ENCODE measurements around the gene PNN. TPM values are rescaled to one million over a fixed set of nuclear protein-coding genes. Genes with fewer than 3 reads are reported as not detected.
"Not testable (repeated sequence)": the region's sequence is repeated elsewhere in the genome, so short reads cannot be mapped to it uniquely, and the experiment has no call there.

The PNN gene
- total RNA-seq, 1 donor from 2014 or later: 12.9 TPM

GRCh38 chr14:39219075-39219499 lies 44.0 kb downstream of the PNN start:
- Histone ChIP-seq H3K36me3 (ENCODE audit: control insufficient read depth, insufficient read depth, low read length) (no peaks in the 10 kb centered on the region), H3K27me3 (ENCODE audit: control insufficient read depth, insufficient read depth, low read length) (no peaks in the 10 kb centered on the region), H3K4me3 (ENCODE audit: low read depth, low read length) (no peak overlapping the region)
- FAIRE-seq: no peak
- TF ChIP-seq, protein P1, sequence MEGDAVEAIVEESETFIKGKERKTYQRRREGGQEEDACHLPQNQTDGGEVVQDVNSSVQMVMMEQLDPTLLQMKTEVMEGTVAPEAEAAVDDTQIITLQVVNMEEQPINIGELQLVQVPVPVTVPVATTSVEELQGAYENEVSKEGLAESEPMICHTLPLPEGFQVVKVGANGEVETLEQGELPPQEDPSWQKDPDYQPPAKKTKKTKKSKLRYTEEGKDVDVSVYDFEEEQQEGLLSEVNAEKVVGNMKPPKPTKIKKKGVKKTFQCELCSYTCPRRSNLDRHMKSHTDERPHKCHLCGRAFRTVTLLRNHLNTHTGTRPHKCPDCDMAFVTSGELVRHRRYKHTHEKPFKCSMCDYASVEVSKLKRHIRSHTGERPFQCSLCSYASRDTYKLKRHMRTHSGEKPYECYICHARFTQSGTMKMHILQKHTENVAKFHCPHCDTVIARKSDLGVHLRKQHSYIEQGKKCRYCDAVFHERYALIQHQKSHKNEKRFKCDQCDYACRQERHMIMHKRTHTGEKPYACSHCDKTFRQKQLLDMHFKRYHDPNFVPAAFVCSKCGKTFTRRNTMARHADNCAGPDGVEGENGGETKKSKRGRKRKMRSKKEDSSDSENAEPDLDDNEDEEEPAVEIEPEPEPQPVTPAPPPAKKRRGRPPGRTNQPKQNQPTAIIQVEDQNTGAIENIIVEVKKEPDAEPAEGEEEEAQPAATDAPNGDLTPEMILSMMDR (IDR thresholded peaks at IDR 0.05; ENCODE audit: insufficient read depth, low read length, severe bottlenecking): no peak
- DNase-seq (ENCODE audit: low read depth): no peak

DNA sequence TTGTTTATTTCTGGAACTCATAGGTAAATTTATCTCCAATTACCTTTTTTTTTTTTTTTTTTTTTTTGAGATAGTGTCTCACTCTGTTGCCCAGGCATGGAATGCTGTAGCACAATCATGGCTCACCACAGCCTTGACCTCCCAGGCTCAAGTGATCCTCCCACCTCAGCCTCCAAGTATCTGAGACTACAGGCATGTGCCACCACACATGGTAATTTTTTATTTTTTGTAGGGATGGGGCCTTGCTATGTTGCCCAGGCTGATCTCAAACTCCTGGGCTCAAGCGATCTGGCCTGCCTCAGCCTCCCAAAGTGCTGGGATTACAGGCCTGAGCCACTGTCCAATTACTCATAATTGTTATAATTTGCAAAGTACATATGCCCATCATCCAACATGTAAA lies 45.4 kb downstream of the PNN start:
- FAIRE-seq; DNase-seq (ENCODE audit: low read depth): not testable (repeated sequence)

GRCh38 chr14:39228044-39228443 lies 53.0 kb downstream of the PNN start:
- H3K4me3 ChIP-seq (ENCODE audit: low read depth, low read length): no peak overlapping the region
- H3K36me3 ChIP-seq (ENCODE audit: control insufficient read depth, insufficient read depth, low read length): no peaks in the 10 kb centered on the region
- FAIRE-seq (no peak), DNase-seq (ENCODE audit: low read depth) (no peak)
- no peaks in the 10 kb centered on the region for H3K27me3 ChIP-seq (ENCODE audit: control insufficient read depth, insufficient read depth, low read length)
- TF ChIP-seq, protein P1 (IDR thresholded peaks at IDR 0.05; ENCODE audit: insufficient read depth, low read length, severe bottlenecking): no peak

More for the DNA sequence above, 45.4 kb downstream of the PNN start:
- not testable (repeated sequence) for H3K27me3 ChIP-seq (ENCODE audit: control insufficient read depth, insufficient read depth, low read length); H3K36me3 ChIP-seq (ENCODE audit: control insufficient read depth, insufficient read depth, low read length); H3K4me3 ChIP-seq (ENCODE audit: low read depth, low read length)

GRCh38 chr14:39228509-39229221 lies 53.6 kb downstream of the PNN start:
- H3K27me3 ChIP-seq (ENCODE audit: control insufficient read depth, insufficient read depth, low read length): no peaks in the 10 kb centered on the region
- TF ChIP-seq, protein P1 (IDR thresholded peaks at IDR 0.05; ENCODE audit: insufficient read depth, low read length, severe bottlenecking): no peak
- no peaks in the 10 kb centered on the region for H3K36me3 ChIP-seq (ENCODE audit: control insufficient read depth, insufficient read depth, low read length)
- DNase-seq (ENCODE audit: low read depth) (no peak), FAIRE-seq (no peak)
- H3K4me3 ChIP-seq (ENCODE audit: low read depth, low read length): no peak overlapping the region

- no peak for FAIRE-seq
- DNase-seq (ENCODE audit: low read depth): peak; percentile 87
- TF ChIP-seq, protein P1 (IDR thresholded peaks at IDR 0.05; ENCODE audit: insufficient read depth, low read length, severe bottlenecking): no peak
- Histone ChIP-seq H3K36me3 (ENCODE audit: control insufficient read depth, insufficient read depth, low read length) (no peaks in the 10 kb centered on the region), H3K27me3 (ENCODE audit: control insufficient read depth, insufficient read depth, low read length) (no peaks in the 10 kb centered on the region), H3K4me3 (ENCODE audit: low read depth, low read length) (no peak overlapping the region)
These were observed 54.1 kb downstream of the PNN start for GRCh38 chr14:39229222-39229543.

DNA sequence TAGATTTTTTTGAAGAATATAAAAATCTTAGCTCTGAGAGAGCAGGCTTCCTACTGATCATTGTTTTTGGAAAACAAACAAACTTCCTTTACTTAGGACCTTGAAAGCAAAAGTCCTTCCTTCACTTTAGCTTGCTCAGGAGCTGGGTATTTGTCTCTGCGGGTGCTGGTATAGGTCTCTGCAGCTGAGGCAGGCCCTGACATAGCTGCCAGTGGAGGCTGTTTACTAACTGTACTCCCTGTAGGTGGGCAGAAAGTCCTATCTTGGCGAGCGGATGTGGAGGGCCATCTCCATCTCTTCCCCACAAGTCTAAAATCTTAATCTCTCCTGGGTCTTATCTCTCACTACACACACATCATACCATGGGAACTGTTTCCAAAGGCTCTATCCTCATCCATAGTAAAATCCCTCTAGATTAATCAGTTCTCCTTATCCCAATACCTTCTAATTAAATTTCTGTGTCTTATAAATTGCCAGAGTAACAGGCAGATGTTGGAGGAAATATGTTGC lies 54.6 kb downstream of the PNN start:
- FAIRE-seq (no peak), DNase-seq (ENCODE audit: low read depth) (no peak)
- TF ChIP-seq, protein P1 (IDR thresholded peaks at IDR 0.05; ENCODE audit: insufficient read depth, low read length, severe bottlenecking): no peak

More for the DNA sequence above, 54.6 kb downstream of the PNN start:
- Histone ChIP-seq H3K36me3 (ENCODE audit: control insufficient read depth, insufficient read depth, low read length) (no peaks in the 10 kb centered on the region), H3K27me3 (ENCODE audit: control insufficient read depth, insufficient read depth, low read length) (no peaks in the 10 kb centered on the region), H3K4me3 (ENCODE audit: low read depth, low read length) (no peak overlapping the region)

Data from bronchial epithelial cell (primary cell).